Activated T-cell treated with anti-CD3 and anti-CD28 coated beads, Interleukin-2, amount 50 U/mL, for 48 hours (primary cell): Measurements from ENCODE around the gene ATP13A4.

Experiments used
- DNase-seq, 2 experiments: peaks; one replicate each; pipeline ENCODE4 v3.0.0-alpha.2; 2020

ATP13A4 gene

DNA sequence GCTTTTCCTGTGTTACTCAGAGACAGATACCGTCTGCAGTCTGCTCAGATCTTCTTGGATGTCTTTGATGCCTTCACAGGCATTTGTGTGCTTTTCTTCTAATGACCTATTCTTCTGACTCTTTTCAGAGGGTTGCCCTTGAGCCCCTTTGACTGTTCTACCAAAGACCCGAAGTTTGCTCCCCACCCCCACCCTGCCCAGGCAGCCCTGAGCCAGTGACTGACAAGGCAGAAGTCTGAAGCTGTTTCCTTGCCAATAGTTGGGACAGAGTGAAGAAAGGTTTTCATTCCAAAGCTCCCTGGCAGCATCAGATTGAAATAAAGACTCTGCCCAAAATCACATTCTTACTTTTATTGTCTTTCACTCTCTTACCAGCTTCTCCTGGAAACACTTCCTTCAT lies 167.1 kb downstream of the ATP13A4 start:
- no peak for DNase-seq

- no peak for DNase-seq
Observed at GRCh38 chr3:193378706-193379105, 176.0 kb downstream of the ATP13A4 start, which contains the start of gene ATP13A5. Gene ATP13A5, minus strand, starts transcription at chr3:193378753. Its CDS starts 28 bp downstream, at chr3:193378725.

- DNase-seq: no peak
Observed at GRCh38 chr3:193377591-193377990, 177.1 kb downstream of the ATP13A4 start.

GRCh38 chr3:193375614-193376013 lies 179.1 kb downstream of the ATP13A4 start:
- DNase-seq: no peak

DNA sequence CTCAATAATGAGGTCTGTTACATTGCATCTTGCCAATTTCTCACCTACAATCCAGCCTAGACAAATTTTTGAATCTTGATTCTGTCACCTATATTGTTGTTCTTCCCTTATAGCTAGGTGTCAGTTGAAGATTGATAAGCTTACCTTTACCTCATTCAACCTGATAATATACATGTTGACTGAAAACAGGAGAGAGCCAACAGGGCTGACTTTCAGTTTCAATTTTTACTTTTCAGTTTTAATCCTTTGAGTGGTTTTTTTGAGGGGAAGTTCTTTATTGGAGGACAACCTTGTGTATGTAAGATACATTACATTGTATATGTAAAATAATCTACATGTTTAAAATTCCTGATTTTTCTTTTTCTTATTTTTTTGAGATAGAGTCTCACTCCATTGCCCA lies 181.9 kb downstream of the ATP13A4 start:
- DNase-seq: no peak

DNA sequence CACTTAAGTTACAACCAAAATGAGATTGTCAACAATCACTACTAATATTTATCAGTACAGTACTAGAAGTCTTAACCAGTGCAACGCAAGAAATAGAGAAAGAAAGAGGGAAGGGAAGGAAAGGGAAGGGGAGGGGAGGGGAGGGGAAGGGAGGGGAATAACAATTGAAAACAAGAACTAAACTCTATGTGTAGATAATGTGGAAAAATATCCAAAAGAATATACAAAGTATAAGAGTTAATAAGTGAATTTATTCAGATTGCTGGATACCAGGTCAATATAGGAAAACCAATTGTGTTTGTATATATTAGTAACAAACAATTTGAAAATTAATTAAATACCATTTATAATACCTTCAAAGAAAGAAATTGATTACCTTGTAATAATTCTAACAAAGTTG lies 186.8 kb downstream of the ATP13A4 start:
- DNase-seq: no peak

DNA sequence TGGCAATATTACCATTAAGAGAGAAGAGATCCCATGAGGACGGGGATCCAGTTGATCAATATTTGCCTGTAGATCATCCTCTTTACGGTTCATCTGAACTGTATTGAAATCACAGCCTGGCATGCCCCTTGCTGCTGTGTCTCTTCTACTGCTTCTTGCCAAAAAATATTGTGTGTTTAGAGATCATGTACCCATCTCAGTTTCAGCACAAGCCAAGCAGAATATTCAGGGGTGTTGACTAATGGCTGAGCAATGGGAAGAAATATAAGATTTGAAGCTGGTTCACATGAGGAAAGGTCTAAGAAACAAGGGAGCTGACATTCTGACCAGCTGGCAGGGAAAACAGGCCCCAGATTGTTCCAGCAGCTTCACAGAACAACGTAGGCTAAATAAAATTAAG lies 197.4 kb downstream of the ATP13A4 start:
- no peak for DNase-seq

DNA sequence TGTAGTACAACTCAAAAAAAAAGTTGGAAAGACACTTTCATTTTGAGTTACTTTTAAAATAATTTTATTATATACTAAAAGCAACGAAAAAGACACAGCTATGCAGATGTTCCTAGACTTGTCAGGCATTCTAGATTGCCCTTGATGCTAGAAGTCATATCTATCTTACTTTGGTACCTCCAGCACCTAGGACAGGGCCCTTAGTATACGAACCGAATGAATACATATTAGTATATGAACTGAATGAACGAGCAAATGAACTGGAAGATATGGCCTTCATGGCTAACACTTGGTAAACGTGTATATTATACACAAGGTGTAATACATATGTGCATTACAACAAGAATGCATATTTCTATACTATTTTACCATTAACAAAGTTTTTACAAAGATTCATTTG lies 200.3 kb downstream of the ATP13A4 start:
- DNase-seq: no peak
